HEK293 (cell line): ENCODE results near the gene KREMEN2.
A peak's percentile ranks its signal among the peaks of the same experiment; 100 is the strongest.

Experiments used
- CTCF ChIA-PET: fragments of 350-600 bp; formaldehyde crosslinking; extraction: SDS; loops from one replicate; lab custom pipeline; 2021; ENCODE audit warnings: antibody characterized with exemption; lab: Yijun Ruan, JAX
- POLR2A ChIA-PET: fragments of 300-600 bp; formaldehyde crosslinking; extraction: SDS; loops from one replicate; lab custom pipeline; 2020; ENCODE audit warnings: antibody characterized with exemption, inconsistent platforms; lab: Yijun Ruan, JAX
- H3K27ac ChIP-seq: fragments of 200-500 bp; sonication (Bioruptor generic); 2 replicates; pipeline ENCODE4 v1.5.1; 2014; ENCODE audit warnings: low read depth, low read length, control low read depth, inconsistent platforms; ENCODE audit errors: extremely low read depth
- H3K36me3 ChIP-seq, 2 experiments: fragments of 200-500 bp in 1 of 2; sonication (Bioruptor generic) in 1 of 2; 1 replicate in 1 of 2; 2 replicates in 1 of 2; pipeline ENCODE4 v1.5.1; 2014 to 2017; ENCODE audit warnings: inconsistent platforms in 2 of 2, low read length in 2 of 2; ENCODE audit not compliant: control insufficient read depth in 2 of 2, insufficient read depth in 1 of 2
- H3K4me1 ChIP-seq: fragments of 200-500 bp; sonication (Bioruptor generic); 2 replicates; pipeline ENCODE4 v1.5.1; 2014; ENCODE audit warnings: mild to moderate bottlenecking, low read length, inconsistent platforms; ENCODE audit not compliant: control insufficient read depth, insufficient read depth
- H3K4me3 ChIP-seq: 2 replicates; pipeline ENCODE4 v1.5.1; 2011; ENCODE audit warnings: low read depth, mild to moderate bottlenecking, control low read depth, low read length, moderate library complexity
- H3K9me3 ChIP-seq: fragments of 200-500 bp; sonication (Bioruptor generic); 2 replicates; pipeline ENCODE4 v1.5.1; 2014; ENCODE audit warnings: low read depth, low read length, inconsistent platforms; ENCODE audit not compliant: control insufficient read depth, insufficient read depth
- BCL11B ChIP-seq: fragments of 450-650 bp; formaldehyde crosslinking; IDR thresholded peaks from 2 replicates; pipeline ENCODE4 v1.5.1; 2016; ENCODE audit warnings: low read depth, missing biosample characterization, missing genetic modification characterization
- GFI1B ChIP-seq: fragments of 450-650 bp; formaldehyde crosslinking; IDR thresholded peaks from 2 replicates; pipeline ENCODE4 v1.5.1; 2016; ENCODE audit warnings: missing biosample characterization, missing genetic modification characterization
- GLI4 ChIP-seq: fragments of 450-650 bp; formaldehyde crosslinking; IDR thresholded peaks from 2 replicates; pipeline ENCODE4 v1.5.1; 2016; ENCODE audit warnings: missing biosample characterization, missing genetic modification characterization
- GLIS1 ChIP-seq: fragments of 450-650 bp; formaldehyde crosslinking; IDR thresholded peaks from 2 replicates; pipeline ENCODE4 v1.5.1; 2016; ENCODE audit warnings: missing biosample characterization, missing genetic modification characterization
- MEIS1 ChIP-seq: sonication (generic); formaldehyde crosslinking; IDR thresholded peaks from 2 replicates; pipeline ENCODE4 v1.8.1; 2022; ENCODE audit warnings: missing genetic modification reagents, mild to moderate bottlenecking, borderline replicate concordance
- OVOL3 ChIP-seq: fragments of 450-650 bp; formaldehyde crosslinking; IDR thresholded peaks from 2 replicates; pipeline ENCODE4 v1.5.1; 2016; ENCODE audit warnings: missing biosample characterization, missing genetic modification characterization
- PRDM1 ChIP-seq: fragments of 450-650 bp; formaldehyde crosslinking; IDR thresholded peaks from 2 replicates; pipeline ENCODE4; 2016; ENCODE audit warnings: missing biosample characterization, missing genetic modification characterization
- PRDM6 ChIP-seq: fragments of 450-650 bp; formaldehyde crosslinking; IDR thresholded peaks from 2 replicates; pipeline ENCODE4 v1.5.1; 2017; ENCODE audit warnings: missing biosample characterization, missing genetic modification characterization
- SCRT2 ChIP-seq: fragments of 450-650 bp; formaldehyde crosslinking; IDR thresholded peaks from 2 replicates; pipeline ENCODE4 v1.5.1; 2016; ENCODE audit warnings: missing biosample characterization, missing genetic modification characterization
- SP2 ChIP-seq: fragments of 450-650 bp; formaldehyde crosslinking; IDR thresholded peaks from 2 replicates; pipeline ENCODE4 v1.5.1; 2016; ENCODE audit warnings: missing biosample characterization, missing genetic modification characterization
- TCF7L2 ChIP-seq: IDR thresholded peaks from 2 replicates; pipeline ENCODE4 v1.6.1; 2011; ENCODE audit warnings: low read depth, mild to moderate bottlenecking, inconsistent platforms, low read length, moderate library complexity, borderline replicate concordance
- ZBTB21 ChIP-seq: fragments of 450-650 bp; formaldehyde crosslinking; IDR thresholded peaks from 2 replicates; pipeline ENCODE4 v1.5.1; 2017; ENCODE audit warnings: missing biosample characterization, missing genetic modification characterization
- ZFHX2 ChIP-seq: fragments of 450-650 bp; formaldehyde crosslinking; conservative IDR thresholded peaks from 2 replicates; pipeline ENCODE4 v1.5.1; 2016; ENCODE audit warnings: missing biosample characterization, missing genetic modification characterization
- ZNF148 ChIP-seq: fragments of 450-650 bp; formaldehyde crosslinking; IDR thresholded peaks from 2 replicates; pipeline ENCODE4 v1.5.0; 2017; ENCODE audit warnings: missing biosample characterization, missing genetic modification characterization, borderline replicate concordance
- ZNF19 ChIP-seq: fragments of 450-650 bp; formaldehyde crosslinking; IDR thresholded peaks from 2 replicates; pipeline ENCODE4; 2016; ENCODE audit warnings: missing biosample characterization, missing genetic modification characterization, low read depth
- ZNF2 ChIP-seq: fragments of 450-650 bp; formaldehyde crosslinking; IDR thresholded peaks from 2 replicates; pipeline ENCODE4 v1.5.1; 2016; ENCODE audit warnings: missing biosample characterization, missing genetic modification characterization
- ZNF239 ChIP-seq: fragments of 450-650 bp; formaldehyde crosslinking; IDR thresholded peaks from 2 replicates; pipeline ENCODE4 v1.5.1; 2016; ENCODE audit warnings: missing biosample characterization, missing genetic modification characterization
- ZNF26 ChIP-seq: fragments of 450-650 bp; formaldehyde crosslinking; IDR thresholded peaks from 2 replicates; pipeline ENCODE4 v1.5.1; 2016; ENCODE audit warnings: missing biosample characterization, missing genetic modification characterization
- ZNF266 ChIP-seq: fragments of 450-650 bp; formaldehyde crosslinking; IDR thresholded peaks from 2 replicates; pipeline ENCODE4 v1.5.1; 2016; ENCODE audit warnings: missing biosample characterization, missing genetic modification characterization, low read depth
- ZNF324 ChIP-seq: fragments of 450-650 bp; formaldehyde crosslinking; IDR thresholded peaks from 2 replicates; pipeline ENCODE4 v1.5.1; 2016; ENCODE audit warnings: missing biosample characterization, missing genetic modification characterization
- ZNF335 ChIP-seq: fragments of 450-650 bp; formaldehyde crosslinking; conservative IDR thresholded peaks from 2 replicates; pipeline ENCODE4 v1.5.1; 2016; ENCODE audit warnings: missing biosample characterization, missing genetic modification characterization
- ZNF362 ChIP-seq: fragments of 450-650 bp; formaldehyde crosslinking; IDR thresholded peaks from 2 replicates; pipeline ENCODE4 v1.5.1; 2016; ENCODE audit warnings: missing biosample characterization, missing genetic modification characterization
- ZNF391 ChIP-seq: fragments of 450-650 bp; formaldehyde crosslinking; IDR thresholded peaks from 2 replicates; pipeline ENCODE4 v1.5.1; 2016; ENCODE audit warnings: low read depth, missing biosample characterization, missing genetic modification characterization, borderline replicate concordance
- ZNF529 ChIP-seq: fragments of 450-650 bp; formaldehyde crosslinking; IDR thresholded peaks from 2 replicates; pipeline ENCODE4 v1.5.1; 2017; ENCODE audit warnings: missing genetic modification characterization, missing biosample characterization; ENCODE audit not compliant: insufficient replicate concordance
- ZNF645 ChIP-seq: fragments of 450-650 bp; formaldehyde crosslinking; IDR thresholded peaks from 2 replicates; pipeline ENCODE4; 2016; ENCODE audit warnings: missing biosample characterization, missing genetic modification characterization
- ZNF777 ChIP-seq: fragments of 450-650 bp; formaldehyde crosslinking; IDR thresholded peaks from 2 replicates; pipeline ENCODE4 v1.5.1; 2017; ENCODE audit warnings: missing biosample characterization, missing genetic modification characterization, borderline replicate concordance
- ZNF843 ChIP-seq: fragments of 450-650 bp; formaldehyde crosslinking; IDR thresholded peaks from 2 replicates; pipeline ENCODE4 v1.5.1; 2016; ENCODE audit warnings: missing biosample characterization, missing genetic modification characterization
- ZSCAN23 ChIP-seq: fragments of 450-650 bp; formaldehyde crosslinking; IDR thresholded peaks from 2 replicates; pipeline ENCODE4 v1.5.1; 2016; ENCODE audit warnings: missing biosample characterization, missing genetic modification characterization
- ZSCAN30 ChIP-seq: fragments of 450-650 bp; IDR thresholded peaks from 2 replicates; pipeline ENCODE4 v1.5.1; 2018; ENCODE audit warnings: missing biosample characterization, mild to moderate bottlenecking, missing genetic modification characterization, moderate library complexity
- TF ChIP-seq, protein P1 (sequence below): fragments of 450-650 bp; formaldehyde crosslinking; IDR thresholded peaks from 2 replicates; pipeline ENCODE4 v1.5.1; 2016; ENCODE audit warnings: missing biosample characterization, missing genetic modification characterization

The KREMEN2 gene

DNA sequence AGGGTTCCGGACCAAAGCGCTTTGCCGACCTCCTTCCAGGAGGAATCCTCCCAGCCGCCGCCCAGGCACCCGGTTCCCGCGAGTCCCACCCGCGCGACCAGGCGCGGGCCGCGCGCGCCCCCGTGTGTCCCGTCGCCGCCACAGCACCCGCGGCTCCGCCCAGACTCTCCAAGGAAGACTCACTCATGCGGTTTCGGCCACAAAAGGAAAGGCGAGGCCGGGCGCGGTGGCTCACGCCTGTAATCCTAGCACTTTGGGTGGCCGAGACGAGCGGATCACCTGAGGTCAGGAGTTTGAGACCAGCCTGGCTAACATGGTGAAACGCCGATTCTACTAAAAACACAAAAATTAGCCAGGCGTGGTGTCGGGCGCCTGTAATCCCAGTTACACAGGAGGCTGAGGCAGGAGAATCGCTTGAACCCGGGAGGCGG lies 19.6 kb downstream of the KREMEN2 start:
- peaks cover 0 to 1% of the 10 kb centered on the region in 2 experiments; a peak in 1 of 3 replicates for H3K36me3 ChIP-seq
- CTCF ChIA-PET: interaction anchor here (0.5 to 1.6 kb wide), 8 partner anchors 23 to 568 kb away, joined by 3 to 4 read pairs (median 3); no protein-coding TSS in a partner anchor
- no peak overlapping the region for H3K27ac ChIP-seq
- H3K4me1 ChIP-seq: no peaks in the 10 kb centered on the region; the same call in 1 of the 2 replicates
- H3K9me3 ChIP-seq: no peaks in the 10 kb centered on the region
- H3K4me3 ChIP-seq: no peak overlapping the region; the same call in 1 of the 2 replicates
- POLR2A ChIA-PET: interaction anchor here (1.3 to 1.7 kb wide), 4 partner anchors 8 to 40 kb away, joined by 3 to 5 read pairs (median 4); partner anchors contain the start of genes HCFC1R1, THOC6 and TNFRSF12A
- TF ChIP-seq ZSCAN23: no peak
- TF ChIP-seq GFI1B (tag by site-specific recombination): no peak
- peak; percentile 87 for TF ChIP-seq ZSCAN30 (tag by site-specific recombination)
- TF ChIP-seq, protein P1, sequence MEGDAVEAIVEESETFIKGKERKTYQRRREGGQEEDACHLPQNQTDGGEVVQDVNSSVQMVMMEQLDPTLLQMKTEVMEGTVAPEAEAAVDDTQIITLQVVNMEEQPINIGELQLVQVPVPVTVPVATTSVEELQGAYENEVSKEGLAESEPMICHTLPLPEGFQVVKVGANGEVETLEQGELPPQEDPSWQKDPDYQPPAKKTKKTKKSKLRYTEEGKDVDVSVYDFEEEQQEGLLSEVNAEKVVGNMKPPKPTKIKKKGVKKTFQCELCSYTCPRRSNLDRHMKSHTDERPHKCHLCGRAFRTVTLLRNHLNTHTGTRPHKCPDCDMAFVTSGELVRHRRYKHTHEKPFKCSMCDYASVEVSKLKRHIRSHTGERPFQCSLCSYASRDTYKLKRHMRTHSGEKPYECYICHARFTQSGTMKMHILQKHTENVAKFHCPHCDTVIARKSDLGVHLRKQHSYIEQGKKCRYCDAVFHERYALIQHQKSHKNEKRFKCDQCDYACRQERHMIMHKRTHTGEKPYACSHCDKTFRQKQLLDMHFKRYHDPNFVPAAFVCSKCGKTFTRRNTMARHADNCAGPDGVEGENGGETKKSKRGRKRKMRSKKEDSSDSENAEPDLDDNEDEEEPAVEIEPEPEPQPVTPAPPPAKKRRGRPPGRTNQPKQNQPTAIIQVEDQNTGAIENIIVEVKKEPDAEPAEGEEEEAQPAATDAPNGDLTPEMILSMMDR (tag by site-specific recombination): peak; percentile 60; the same call in 1 of the 2 replicates
- TF ChIP-seq ZNF148: no peak
- peak; percentile 43; the same call in 1 of the 2 replicates for TF ChIP-seq ZFHX2
- no peak for TF ChIP-seq ZNF529 (tag by site-specific recombination)
- TF ChIP-seq ZNF19 (tag by site-specific recombination): no peak
- TF ChIP-seq ZNF391: peak; percentile 26; the same call in 1 of the 2 replicates
- no peak for TF ChIP-seq ZNF362 (tag by site-specific recombination)
- 0 out of 2 replicates have a peak, but pooled peaks have one; percentile 4 for TF ChIP-seq GLIS1 (tag by site-specific recombination)
- no peak for TF ChIP-seq PRDM6
- no peak for TF ChIP-seq ZNF777 (tag by site-specific recombination)
- no peak for TF ChIP-seq MEIS1 (CRISPR knock-in tag)
- no peak for TF ChIP-seq SP2
- no peak for TF ChIP-seq ZNF26 (tag by site-specific recombination)
- TF ChIP-seq ZNF335 (tag by site-specific recombination): peak; percentile 96
- no peak for TF ChIP-seq ZNF324
- TF ChIP-seq BCL11B (tag by site-specific recombination): no peak
- no peak for TF ChIP-seq OVOL3
- no peak for TF ChIP-seq ZNF266 (tag by site-specific recombination)
- no peak for TF ChIP-seq ZNF843 (tag by site-specific recombination)
- TF ChIP-seq ZNF2: peak; percentile 53
- TF ChIP-seq PRDM1 (tag by site-specific recombination): peak; percentile 77
- TF ChIP-seq ZNF239 (tag by site-specific recombination): no peak
- TF ChIP-seq TCF7L2: no peak
- no peak for TF ChIP-seq ZNF645 (tag by site-specific recombination)
- TF ChIP-seq ZBTB21: no peak
- TF ChIP-seq SCRT2 (tag by site-specific recombination): no peak
- no peak for TF ChIP-seq GLI4 (tag by site-specific recombination)
